ENCODE data around the gene UGDH.

UGDH gene

GRCh38 chr4:39452153-39452859 lies 74.9 kb downstream of the UGDH start:
- peaks cover 25% of the 10 kb centered on the region for H3K79me2 ChIP-seq (ENCODE audit: control insufficient read depth, insufficient read depth, low read length, unreplicated experiment)
- H3K27ac ChIP-seq (ENCODE audit: low read depth, low read length), result no peak overlapping the region
- H3K4me1 ChIP-seq (ENCODE audit: control insufficient read depth, insufficient read depth, low read length, unreplicated experiment), result peaks cover 18% of the 10 kb centered on the region
- no peak overlapping the region for H3K4me3 ChIP-seq (ENCODE audit: low read depth, low read length)
- peaks cover 64% of the 10 kb centered on the region for H3K36me3 ChIP-seq (ENCODE audit: insufficient read depth, low read length)
- no peaks in the 10 kb centered on the region for H3K27me3 ChIP-seq (ENCODE audit: insufficient read depth, low read length)
- no peak overlapping the region for H2AFZ ChIP-seq (ENCODE audit: low read length, unreplicated experiment)

DNA sequence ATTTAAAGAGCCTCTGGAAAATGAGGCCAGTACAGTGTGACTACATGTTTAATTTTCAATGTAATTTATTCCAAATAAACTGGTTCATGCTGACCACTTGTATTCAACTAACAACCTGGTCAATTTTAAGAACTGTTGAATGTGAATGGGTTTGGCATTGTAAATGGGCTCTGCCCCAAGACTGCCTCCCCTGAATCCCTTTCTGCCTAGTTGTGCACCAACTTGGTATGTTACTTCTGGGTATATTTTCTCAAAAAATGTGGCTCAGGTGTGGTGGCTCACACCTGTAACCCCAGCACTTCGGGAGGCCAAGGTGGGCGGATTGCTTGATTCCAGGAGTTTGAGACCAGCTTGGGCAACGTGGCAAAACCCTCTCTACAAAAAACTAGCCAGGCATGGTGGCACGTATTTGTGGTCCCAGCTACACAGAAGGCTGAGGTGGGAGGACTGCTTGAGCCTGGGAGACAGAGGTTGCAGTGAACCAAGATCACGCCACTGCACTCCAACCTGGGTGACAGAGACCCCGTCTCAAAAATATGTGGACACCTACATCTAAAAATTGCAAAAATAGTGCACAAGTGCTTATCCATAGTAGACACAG lies 75.7 kb downstream of the UGDH start:
- peaks cover 56% of the 10 kb centered on the region for H3K36me3 ChIP-seq (ENCODE audit: insufficient read depth, low read length)
- peaks cover 17% of the 10 kb centered on the region for H3K79me2 ChIP-seq (ENCODE audit: control insufficient read depth, insufficient read depth, low read length, unreplicated experiment)
- H2AFZ ChIP-seq (ENCODE audit: low read length, unreplicated experiment), result no peak overlapping the region
- no peak overlapping the region for H3K4me3 ChIP-seq (ENCODE audit: low read depth, low read length)
- peaks cover 11% of the 10 kb centered on the region for H3K4me1 ChIP-seq (ENCODE audit: control insufficient read depth, insufficient read depth, low read length, unreplicated experiment)
- H3K27ac ChIP-seq (ENCODE audit: low read depth, low read length), result no peak overlapping the region
- H3K27me3 ChIP-seq (ENCODE audit: insufficient read depth, low read length), result no peaks in the 10 kb centered on the region

DNA sequence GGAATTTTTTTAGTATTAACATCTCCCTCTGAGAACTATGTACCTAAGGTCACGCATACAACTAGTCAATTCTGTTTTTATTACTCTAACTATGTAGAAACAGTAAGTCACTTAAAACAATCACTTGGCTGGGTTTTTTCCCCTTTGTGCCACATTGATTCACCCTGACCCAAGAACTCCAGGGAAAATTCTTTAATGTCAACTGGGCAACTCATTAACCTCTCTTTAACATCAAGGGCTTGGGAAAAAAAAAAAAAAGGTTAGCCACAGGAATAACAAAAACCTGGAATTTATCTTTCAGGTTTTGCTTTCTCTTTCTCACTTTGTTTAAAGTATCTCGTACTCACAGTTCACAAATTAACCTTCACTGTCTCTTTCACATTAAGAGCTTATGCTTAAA lies 76.6 kb downstream of the UGDH start:
- no peak overlapping the region for H2AFZ ChIP-seq (ENCODE audit: low read length, unreplicated experiment)
- 0 out of 2 replicates have a peak overlapping the region, but pooled peaks have one; percentile 20 for H3K27ac ChIP-seq (ENCODE audit: low read depth, low read length)
- H3K36me3 ChIP-seq (ENCODE audit: insufficient read depth, low read length), result peaks cover 47% of the 10 kb centered on the region
- H3K79me2 ChIP-seq (ENCODE audit: control insufficient read depth, insufficient read depth, low read length, unreplicated experiment), result peaks cover 8% of the 10 kb centered on the region
- H3K27me3 ChIP-seq (ENCODE audit: insufficient read depth, low read length), result no peaks in the 10 kb centered on the region
- H3K4me3 ChIP-seq (ENCODE audit: low read depth, low read length), result no peak overlapping the region
- H3K4me1 ChIP-seq (ENCODE audit: control insufficient read depth, insufficient read depth, low read length, unreplicated experiment), result peaks cover 2% of the 10 kb centered on the region

Measured in ACC112 (cell line).